H1 (cell line): ENCODE results near the gene HACE1. TPM values are rescaled to one million over a fixed set of nuclear protein-coding genes. Genes with fewer than 3 reads are reported as not detected.

ENCODE experiments used
- ATF3 ChIP-seq: IDR thresholded peaks from 2 replicates; pipeline ENCODE4 v1.6.1; 2011; ENCODE audit warnings: low read depth, mild to moderate bottlenecking, low read length; ENCODE audit not compliant: insufficient read depth
- CHD7 ChIP-seq: fragments of 300-600 bp; sonication (generic); IDR thresholded peaks from 2 replicates; pipeline ENCODE4 v1.7.1; 2012; ENCODE audit warnings: low read length, moderate library complexity, mild to moderate bottlenecking, inconsistent platforms; ENCODE audit not compliant: insufficient replicate concordance
- CTBP2 ChIP-seq: IDR thresholded peaks from 2 replicates; pipeline ENCODE4 v1.7.0; 2011; ENCODE audit warnings: borderline replicate concordance, mild to moderate bottlenecking, moderate library complexity, mixed read lengths, low read length; ENCODE audit not compliant: insufficient read depth, insufficient read length
- FOSL1 ChIP-seq: IDR thresholded peaks from 2 replicates; pipeline ENCODE4 v1.6.1; 2011; ENCODE audit warnings: mild to moderate bottlenecking, low read depth, low read length, moderate library complexity; ENCODE audit not compliant: insufficient read depth
- MAX ChIP-seq: IDR thresholded peaks from 2 replicates; pipeline ENCODE4 v1.6.1; 2012; ENCODE audit warnings: inconsistent platforms
- RBBP5 ChIP-seq: IDR thresholded peaks from 2 replicates; pipeline ENCODE4 v1.7.1; 2012; ENCODE audit warnings: low read depth, mild to moderate bottlenecking, inconsistent platforms, low read length, moderate library complexity, borderline replicate concordance
- RNF2 ChIP-seq: fragments of 200-900, 300-1000 bp; sonication (generic); IDR thresholded peaks from 2 replicates; pipeline ENCODE4 v1.7.1; 2016; ENCODE audit warnings: borderline replicate concordance, low read depth, mild to moderate bottlenecking, antibody characterized with exemption, low read length; ENCODE audit not compliant: poor library complexity, severe bottlenecking; ENCODE audit errors: missing control alignments
- SP4 ChIP-seq: IDR thresholded peaks from 2 replicates; pipeline ENCODE4 v1.6.1; 2012; ENCODE audit warnings: low read length, inconsistent platforms
- TAF7 ChIP-seq: optimal IDR thresholded peaks from 2 replicates; pipeline ENCODE3; 2011; ENCODE audit warnings: low read depth, mild to moderate bottlenecking, inconsistent platforms, low read length, moderate library complexity, borderline replicate concordance
- polyA plus RNA-seq, 7 experiments: library from polyadenylated mRNA; depleted of rRNA in 3 of 7; stranded (reverse) in 5 of 7; unstranded in 2 of 7; fragments of >200 nt in 5 of 7; fragments of 200-250 nt in 2 of 7; gene quantifications; 1 replicate in 5 of 7; 2 replicates in 1 of 7; 4 replicates in 1 of 7; pipeline versions ENCODE4 v1.2.1 to v1.2.3, GENCODE V29; 2011 to 2013; ENCODE audit warnings: missing spikeins in 2 of 7, mixed read lengths in 2 of 7
- total RNA-seq: library from RNA; stranded (reverse); fragmentation: NEBNext Ultra II Directional; extraction: Animal tissue kit (Norgen Biotek cat#: 25700); gene quantifications from 2 replicates; pipeline ENCODE4 v1.2.1, GENCODE V29; 2021

Gene HACE1
- total and polyA plus RNA-seq, 2 of the 8 experiments (the other 6 are each of a cell fraction or from before 2014, with no cell fraction given) = 7.1 to 21.3 TPM

- TF ChIP-seq CHD7 (no peak), TAF7 (no peak), SP4 (no peak), MAX (no peak), CTBP2 (no peak), FOSL1 (no peak), RBBP5 (no peak), RNF2 (no peak), ATF3 (no peak)
These were observed 154.5 kb downstream of the HACE1 start (continued) for GRCh38 chr6:104705095-104705707.
